Left colon (tissue), 2 donors: Measurements from ENCODE around the gene TENM3. TPM values are rescaled to one million over a fixed set of nuclear protein-coding genes. Genes with fewer than 3 reads are reported as not detected.

ENCODE experiments used
- ATAC-seq: fragments of 200-7000 bp; cut with Tn5 transposase; one replicate; pipeline ENCODE4 v1.9.1; 2020; ENCODE audit warnings: mild to moderate bottlenecking, moderate library complexity
- DNase-seq, 2 donors: peaks; one replicate each; pipeline ENCODE4 v3.0.0-alpha.2; 2020
- intact Hi-C, 2 donors: fragments of 100-400 bp; cut with DNase I in 1 of 2; cut with micrococcal nuclease in 1 of 2; formaldehyde crosslinking; loops; one replicate each; pipeline versions ENCODE4 v1.11.2 to v1.14.0; 2022; cut with DNase I, micrococcal nuclease
- total RNA-seq, 2 donors: library from RNA; stranded (reverse); fragmentation: NEBNext Ultra II Directional; extraction: Animal tissue kit (Norgen Biotek cat#: 25700); gene quantifications; one replicate each; pipeline ENCODE4 v1.2.1, GENCODE V29; 2021
- donor health status: DM: no; HTN: no; CAD: no.
- donor health status: DM: yes; HTN: yes; CAD: no.

TENM3 gene
- total RNA-seq, 2 donors from 2014 or later, result 0.18 to 2.2 TPM

DNA sequence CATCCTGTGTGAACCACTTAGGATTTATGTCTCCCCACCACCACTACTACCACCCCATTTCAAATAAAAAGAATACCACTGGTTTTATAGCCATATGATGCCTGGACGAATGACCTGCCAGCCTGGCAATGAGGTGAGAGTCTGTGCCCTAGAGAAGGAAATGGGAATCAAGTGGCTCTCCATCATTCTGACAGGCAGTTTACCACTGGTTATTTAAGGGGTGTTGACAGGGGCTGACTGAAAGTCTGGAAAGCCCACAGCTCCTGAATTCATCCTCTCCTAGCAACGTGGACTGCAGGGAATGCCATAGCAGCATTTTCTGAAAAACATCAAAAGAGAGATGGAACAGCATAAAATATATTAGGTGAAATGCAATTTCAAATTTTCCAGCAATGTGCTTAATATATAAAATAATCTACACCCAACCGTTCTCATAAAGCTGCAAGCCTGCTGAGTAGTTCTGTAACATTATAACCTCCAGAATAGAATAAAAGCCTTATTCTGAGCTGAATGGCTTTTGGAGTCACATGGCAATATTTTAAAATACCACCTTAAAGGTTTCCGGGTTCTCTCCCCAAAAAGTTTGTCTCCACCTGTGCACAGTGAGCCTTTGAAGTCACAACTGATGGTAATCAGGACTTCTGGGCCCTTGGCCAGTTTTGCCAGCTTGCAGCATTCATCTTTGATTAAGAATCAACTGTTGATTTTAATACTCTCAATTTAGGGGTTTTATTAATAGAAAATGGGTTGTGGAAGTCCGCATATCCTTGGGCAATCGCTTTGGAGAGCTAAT is 552.4 kb downstream of the TENM3 start:
- intact Hi-C loops, result no loop called here
- ATAC-seq (no peak), DNase-seq (no peak)

DNA sequence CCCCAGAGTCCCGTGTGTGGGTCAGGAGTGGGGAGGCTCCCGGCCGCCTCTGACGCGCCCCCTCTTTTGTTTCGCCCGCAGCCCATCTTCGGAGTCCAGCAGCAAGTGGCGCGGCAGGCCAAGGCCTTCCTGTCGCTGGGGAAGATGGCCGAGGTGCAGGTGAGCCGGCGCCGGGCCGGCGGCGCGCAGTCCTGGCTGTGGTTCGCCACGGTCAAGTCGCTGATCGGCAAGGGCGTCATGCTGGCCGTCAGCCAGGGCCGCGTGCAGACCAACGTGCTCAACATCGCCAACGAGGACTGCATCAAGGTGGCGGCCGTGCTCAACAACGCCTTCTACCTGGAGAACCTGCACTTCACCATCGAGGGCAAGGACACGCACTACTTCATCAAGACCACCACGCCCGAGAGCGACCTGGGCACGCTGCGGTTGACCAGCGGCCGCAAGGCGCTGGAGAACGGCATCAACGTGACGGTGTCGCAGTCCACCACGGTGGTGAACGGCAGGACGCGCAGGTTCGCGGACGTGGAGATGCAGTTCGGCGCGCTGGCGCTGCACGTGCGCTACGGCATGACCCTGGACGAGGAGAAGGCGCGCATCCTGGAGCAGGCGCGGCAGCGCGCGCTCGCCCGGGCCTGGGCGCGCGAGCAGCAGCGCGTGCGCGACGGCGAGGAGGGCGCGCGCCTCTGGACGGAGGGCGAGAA is 556.5 kb downstream of the TENM3 start:
- intact Hi-C loops, result loop anchor here in 1 of 2 donors (10.0 kb wide), 1 partner anchor 325 kb away; no protein-coding TSS in a partner anchor
- ATAC-seq, result no peak
- no peak for DNase-seq

DNA sequence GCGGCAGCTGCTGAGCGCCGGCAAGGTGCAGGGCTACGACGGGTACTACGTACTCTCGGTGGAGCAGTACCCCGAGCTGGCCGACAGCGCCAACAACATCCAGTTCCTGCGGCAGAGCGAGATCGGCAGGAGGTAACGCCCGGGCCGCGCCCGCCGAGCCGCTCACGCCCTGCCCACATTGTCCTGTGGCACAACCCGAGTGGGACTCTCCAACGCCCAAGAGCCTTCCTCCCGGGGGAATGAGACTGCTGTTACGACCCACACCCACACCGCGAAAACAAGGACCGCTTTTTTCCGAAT is 557.0 kb downstream of the TENM3 start:
- no peak for DNase-seq
- ATAC-seq, result no peak
- intact Hi-C loops, result loop anchor here in 1 of 2 donors (10.0 kb wide), 1 partner anchor 325 kb away; no protein-coding TSS in a partner anchor

DNA sequence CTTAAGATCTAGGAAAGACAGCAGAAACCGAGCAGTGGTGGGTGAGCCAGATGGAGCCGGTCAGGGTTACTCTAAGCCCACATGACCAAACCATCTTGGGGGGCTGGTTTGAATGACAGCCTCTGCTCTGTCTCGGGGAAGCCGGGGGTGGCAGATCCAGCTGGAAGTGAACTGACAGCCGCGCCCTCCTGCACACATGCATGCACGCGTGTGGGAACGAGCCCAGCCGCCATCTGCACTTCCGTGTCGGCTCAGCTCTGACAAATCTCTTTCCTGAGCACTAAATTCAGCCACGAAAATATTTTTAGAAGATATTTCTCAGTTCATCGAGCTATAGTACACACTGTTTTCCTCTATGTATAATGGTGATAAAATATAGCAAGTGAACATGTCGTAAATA is 558.4 kb downstream of the TENM3 start:
- intact Hi-C loops, result loop anchor here in 1 of 2 donors (10.0 kb wide), 1 partner anchor 327 kb away; no protein-coding TSS in a partner anchor
- no peak for ATAC-seq
- no peak for DNase-seq

DNA sequence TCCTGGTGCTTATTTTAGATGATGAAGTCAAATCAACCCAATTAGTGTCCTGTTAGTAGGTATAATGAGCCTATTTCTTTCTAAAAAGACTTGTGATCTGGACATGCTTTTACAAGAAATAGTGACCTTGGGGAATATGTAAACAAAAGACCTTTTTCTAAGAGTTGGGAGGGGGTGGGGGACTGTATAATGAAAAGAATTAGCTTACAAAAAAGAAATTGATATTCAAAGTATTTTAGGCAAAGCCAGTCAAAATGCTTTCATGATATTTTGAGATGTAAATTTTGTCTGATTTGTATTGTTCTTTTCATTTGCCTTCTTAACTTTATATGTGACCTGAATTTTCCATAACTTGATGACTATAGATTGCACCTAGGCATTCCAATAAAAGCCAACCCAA is 559.4 kb downstream of the TENM3 start:
- intact Hi-C loops, result loop anchor here in 1 of 2 donors (10.0 kb wide), 1 partner anchor 328 kb away; no protein-coding TSS in a partner anchor
- ATAC-seq, result no peak

DNA sequence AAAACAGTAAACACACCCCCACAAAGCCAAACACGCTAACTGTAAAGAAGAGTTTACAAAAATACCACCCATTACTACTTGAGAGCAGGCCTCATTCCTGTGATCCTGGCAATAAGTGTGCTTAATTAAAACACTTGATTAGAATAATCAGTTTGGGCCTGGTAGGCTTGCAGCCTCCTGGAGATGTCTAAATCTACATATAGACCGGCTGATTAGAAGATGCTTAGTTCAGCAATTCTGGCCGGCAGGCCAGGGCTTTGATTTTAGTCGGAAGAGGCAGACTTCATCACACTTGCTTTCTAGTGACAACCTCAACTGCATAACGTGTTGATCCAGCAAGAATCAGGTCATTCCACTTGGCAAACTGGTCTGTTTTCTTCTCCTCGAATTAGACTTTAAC is 560.0 kb downstream of the TENM3 start:
- no peak for ATAC-seq
- DNase-seq, result no peak
- intact Hi-C loops, result loop anchor here in 1 of 2 donors (10.0 kb wide), 1 partner anchor 328 kb away; no protein-coding TSS in a partner anchor

More for the DNA sequence above, 559.4 kb downstream of the TENM3 start:
- DNase-seq, result no peak

DNA sequence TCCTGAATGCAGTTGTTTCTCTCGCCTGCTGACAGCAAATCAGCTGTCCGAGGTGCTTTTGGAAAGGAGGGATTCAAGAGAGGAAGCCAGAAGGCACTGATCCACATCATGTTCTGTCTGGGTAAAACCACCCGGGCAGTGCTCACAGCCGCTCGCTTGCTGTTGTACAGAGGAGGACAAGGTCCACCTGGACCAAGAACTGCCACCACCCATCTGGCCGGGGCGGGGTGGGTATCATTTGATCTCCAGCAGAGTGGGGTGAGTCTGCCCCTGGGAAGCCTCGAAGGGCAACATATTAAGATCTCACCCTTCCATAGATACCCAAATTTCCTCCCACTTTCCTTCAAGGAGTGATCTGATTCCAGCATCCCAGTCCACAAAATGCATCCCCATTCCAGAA is 560.9 kb downstream of the TENM3 start:
- no peak for ATAC-seq
- intact Hi-C loops, result loop anchor here in 1 of 2 donors (10.0 kb wide), 1 partner anchor 329 kb away; no protein-coding TSS in a partner anchor
- DNase-seq, result no peak

DNA sequence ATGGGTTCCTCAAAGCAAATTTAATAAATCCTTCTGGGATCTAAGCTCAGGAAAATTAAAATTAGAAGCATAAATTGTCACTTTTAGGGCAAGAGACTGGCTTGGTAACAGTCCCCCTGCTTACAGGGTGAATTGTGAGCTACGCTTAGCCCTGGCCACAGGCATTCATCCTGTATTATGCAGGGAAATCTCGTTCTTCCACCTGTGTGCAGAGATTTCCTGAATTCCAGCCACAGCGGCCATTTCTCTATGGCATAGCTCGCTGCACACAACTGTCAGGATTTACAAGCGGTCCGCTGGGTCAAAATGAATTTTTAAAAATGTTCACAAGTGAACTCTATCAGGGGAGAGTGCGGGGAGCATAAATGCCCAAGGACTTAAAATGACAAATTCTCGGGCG is 562.1 kb downstream of the TENM3 start:
- DNase-seq, result no peak
- intact Hi-C loops, result loop anchor here (5.0 to 10.0 kb wide), 2 partner anchors 328 to 331 kb away; no protein-coding TSS in a partner anchor
- no peak for ATAC-seq

DNA sequence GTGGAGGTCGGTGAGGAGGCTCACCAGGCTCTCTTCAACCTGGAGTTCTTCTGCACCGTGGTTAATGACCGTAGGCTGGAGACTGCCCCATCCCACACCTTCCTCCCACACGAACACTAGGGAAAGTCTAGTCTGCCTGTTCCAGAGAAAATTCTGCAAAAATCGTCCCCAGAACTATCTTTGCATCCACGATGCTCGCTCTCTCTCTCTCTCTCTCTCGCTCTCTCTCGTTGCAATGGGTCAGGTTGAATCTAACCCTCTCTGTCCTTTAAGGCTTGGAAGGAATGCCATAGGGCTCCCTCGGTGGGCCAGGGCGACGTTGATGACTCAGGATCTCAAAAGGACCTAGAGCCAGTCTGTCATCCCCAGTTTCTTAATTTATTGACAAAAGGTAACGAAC is 562.5 kb downstream of the TENM3 start:
- intact Hi-C loops, result loop anchor here (5.0 to 10.0 kb wide), 2 partner anchors 328 to 331 kb away; no protein-coding TSS in a partner anchor
- ATAC-seq (no peak), DNase-seq (no peak)

DNA sequence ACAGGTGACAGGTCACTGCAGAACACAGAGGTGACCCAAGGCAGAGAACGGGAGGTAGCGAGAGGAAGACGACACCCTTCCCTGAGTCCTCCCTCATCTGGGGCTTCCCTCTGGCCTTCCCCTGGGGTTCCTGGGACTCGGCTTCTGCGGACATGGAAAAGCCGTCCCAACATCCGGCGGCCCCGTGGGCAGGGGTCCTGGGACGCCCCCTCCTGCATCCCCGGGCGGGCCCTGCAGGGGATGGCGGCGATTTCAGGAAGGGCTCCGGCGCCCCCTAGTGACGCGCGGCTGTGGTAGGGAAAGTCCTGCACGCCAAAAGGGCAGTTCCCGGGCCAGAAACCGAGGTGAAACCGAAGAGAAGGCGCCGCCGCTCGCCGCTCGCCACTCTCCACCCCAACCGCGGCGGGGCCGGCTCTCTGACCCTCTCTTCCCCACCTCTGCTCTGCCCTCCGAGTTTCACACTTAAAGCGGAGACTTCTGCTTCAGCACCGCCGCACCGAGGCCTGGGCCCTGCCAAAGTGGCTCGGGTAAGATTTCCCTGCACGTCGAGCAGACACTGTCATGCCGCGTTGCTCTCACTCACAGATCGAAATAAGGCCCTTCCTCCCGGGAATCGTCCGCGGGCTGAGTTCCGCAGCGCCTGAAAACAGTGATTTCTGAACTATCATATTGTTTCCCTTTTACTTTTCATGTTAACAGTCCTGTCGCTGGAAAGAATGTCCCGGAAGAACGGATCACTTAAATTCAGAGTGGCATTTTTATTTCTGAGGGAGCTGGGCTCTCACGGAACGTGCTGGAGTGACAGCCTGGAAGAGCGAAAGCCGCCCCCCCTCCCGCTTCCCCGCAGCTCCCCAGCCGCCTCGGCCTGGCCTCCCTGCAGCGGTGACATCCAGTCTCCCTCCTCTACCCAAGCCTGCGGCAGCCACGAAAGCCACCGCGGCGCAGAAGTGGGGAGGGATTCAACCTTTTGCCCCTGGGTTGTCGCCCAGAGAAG is 563.4 kb downstream of the TENM3 start:
- ATAC-seq, result peak; percentile 82
- intact Hi-C loops, result loop anchor here (5.0 to 10.0 kb wide), 2 partner anchors 329 to 332 kb away; no protein-coding TSS in a partner anchor

DNA sequence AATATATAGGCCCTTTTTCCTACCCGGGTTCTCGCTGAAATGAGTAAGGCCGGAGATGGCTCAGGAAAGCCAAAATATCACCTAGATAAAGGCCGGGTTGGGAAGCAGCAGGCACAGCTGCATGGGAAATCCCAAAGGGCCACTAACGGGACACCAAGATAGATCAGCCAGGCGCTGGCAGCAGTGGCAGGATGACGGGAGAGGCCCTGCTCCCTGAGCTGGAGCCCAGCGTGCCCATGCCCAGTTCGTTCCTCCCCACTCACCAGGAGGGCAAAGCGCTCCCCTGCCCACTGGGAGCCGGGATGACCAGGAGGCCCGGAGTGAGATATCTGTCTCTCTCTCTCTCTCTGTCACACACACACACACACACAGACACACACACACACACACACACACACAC is 564.1 kb downstream of the TENM3 start:
- intact Hi-C loops, result loop anchor here (5.0 to 10.0 kb wide), 2 partner anchors 330 to 333 kb away; no protein-coding TSS in a partner anchor
- ATAC-seq (no peak), DNase-seq (no peak)

More for the DNA sequence above, 563.4 kb downstream of the TENM3 start:
- DNase-seq, result peak; percentile 34 to 75

DNA sequence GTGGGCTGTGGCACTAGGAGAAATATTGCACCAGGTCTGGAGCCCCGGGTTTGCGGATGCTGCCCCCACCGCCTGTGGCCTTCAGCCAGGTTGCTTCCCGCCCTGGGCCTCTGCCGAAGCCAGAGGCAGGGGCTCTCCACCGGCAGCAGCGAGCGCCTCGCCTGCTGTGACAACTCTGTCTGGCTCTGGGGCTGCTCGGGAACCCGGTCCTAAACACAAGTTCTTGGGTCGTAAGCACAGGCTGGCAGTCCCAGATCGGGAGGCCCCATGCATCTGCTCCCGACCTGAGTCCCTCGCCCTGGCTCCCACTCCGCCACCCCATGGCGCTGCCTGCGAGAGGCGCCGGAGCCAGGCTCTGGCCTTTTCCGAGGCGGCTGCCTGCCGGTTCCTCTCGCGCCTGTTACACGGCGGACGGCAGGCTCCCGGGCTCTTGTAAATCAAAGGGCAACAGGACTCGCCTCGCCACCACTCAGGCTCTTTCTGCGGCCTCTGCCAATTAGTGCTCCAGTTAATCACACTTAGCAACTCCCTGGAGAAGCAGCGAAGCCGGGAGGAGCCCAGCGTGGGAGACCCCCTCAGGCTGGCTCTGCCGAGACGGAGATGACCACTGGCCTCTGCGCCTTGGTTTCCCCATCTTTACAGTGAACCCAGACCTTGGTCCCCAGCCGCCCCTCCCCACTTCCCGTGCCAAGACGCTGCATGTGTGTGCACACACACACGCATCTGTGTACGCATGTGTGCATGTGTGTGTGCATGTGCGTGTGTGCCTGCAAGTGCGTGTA is 564.8 kb downstream of the TENM3 start:
- ATAC-seq, result no peak
- DNase-seq, result no peak
- intact Hi-C loops, result loop anchor here (5.0 to 10.0 kb wide), 2 partner anchors 331 to 333 kb away; no protein-coding TSS in a partner anchor

DNA sequence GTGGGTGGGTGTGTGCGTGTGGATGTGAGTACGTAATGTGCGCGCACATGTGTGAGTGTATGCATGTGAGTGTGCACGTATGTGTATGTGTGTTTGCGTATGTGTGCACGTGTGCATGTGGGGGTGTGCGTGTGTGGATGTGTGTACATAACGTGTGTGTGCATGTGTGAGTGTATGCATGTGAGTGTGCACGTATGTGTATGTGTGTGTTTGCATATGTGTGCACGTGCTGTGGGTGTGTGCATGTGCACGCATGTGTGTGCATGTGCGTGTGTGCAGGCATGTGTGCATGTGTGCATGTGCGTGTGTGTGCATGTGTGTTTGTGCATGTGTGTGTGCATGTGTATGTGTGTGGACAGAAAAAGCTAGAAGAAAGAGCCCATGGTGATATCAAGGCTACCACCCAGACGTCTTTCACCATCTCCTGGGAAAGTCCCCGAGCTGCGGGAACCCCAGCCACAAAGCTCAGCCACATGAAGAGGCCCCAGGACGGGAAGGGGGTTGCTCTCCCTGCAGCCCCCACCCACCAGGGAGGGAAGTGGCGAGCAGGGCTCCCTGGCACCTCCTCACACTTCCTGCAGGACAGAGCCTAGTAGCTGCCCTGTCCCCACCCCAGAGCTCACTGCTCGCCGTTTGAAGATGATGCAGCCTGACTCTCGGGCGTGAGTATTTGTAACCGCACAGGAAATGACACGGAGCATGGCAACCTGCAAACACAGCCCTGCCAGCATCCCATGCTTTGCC is 565.6 kb downstream of the TENM3 start:
- ATAC-seq, result no peak
- intact Hi-C loops, result loop anchor here (5.0 to 10.0 kb wide), 2 partner anchors 332 to 334 kb away; no protein-coding TSS in a partner anchor
- no peak for DNase-seq

DNA sequence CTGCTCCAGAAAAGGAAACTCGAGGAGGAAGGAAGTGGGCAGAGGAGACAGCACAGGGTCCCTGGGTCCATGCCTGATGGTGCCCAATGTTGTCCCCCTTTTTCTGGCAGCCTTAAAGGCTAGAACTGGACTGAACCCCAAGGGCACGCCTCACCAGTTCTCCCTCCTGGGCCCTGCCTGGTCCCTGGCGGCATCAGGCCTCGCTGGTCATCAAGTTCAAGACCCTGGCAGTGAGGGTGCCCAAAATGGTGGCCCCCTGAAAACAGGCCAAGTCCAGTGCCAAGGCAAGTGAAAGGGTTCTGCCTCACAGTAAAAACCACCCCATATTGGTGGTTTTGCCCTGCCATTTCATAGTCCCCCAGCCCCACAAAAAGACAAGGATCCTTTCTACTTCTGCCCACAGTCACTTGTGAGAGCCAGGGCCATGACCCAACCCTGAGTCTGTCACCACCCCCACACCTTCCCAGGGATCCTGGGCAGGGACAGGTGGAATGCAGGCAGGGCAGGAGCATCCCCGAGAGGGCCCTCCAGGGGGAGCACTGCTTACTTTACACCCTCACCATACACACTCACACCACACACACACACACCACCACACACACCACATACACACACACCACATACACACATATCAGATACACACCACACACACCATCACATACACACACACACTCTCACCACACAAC is 566.4 kb downstream of the TENM3 start:
- ATAC-seq (no peak), DNase-seq (no peak)
- intact Hi-C loops, result loop anchor here (5.0 to 10.0 kb wide), 2 partner anchors 332 to 335 kb away; no protein-coding TSS in a partner anchor

DNA sequence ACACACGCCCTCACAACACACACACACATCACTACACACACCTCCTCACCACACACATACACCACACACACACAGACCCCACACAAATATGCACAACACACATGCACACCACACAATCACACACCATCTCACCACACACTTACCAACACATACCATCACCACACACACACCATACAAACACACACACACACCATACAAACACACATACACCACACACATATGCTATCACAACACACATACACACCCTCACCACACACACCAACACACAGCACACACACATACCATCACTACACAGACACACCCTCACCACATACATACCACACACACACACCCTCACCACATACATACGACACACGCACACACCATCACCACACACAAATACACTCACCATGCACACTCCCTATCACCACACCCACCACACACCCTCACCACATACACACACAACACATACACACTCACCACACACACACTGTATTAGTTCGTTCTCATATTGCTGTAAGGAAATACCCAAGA is 567.0 kb downstream of the TENM3 start:
- DNase-seq (no peak), ATAC-seq (no peak)
- intact Hi-C loops, result no loop called here

DNA sequence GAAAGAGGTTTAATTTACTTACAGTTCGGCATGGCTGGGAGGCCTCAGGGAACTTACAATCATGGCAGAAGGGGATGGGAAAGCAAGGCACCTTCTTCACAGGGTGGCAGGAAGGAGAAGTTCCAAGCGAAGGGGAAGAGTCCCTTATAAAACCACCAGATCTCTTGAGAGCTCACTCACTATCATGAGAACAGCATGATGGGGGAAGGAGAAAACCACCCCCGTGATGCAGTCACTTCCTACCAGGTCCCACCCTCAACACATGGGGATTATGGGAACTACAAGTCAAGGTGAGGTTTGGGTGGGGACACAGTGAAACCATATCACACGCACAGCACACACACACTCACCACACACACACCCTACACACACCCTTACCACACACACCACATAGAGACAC is 569.7 kb downstream of the TENM3 start:
- DNase-seq (no peak), ATAC-seq (no peak)
- intact Hi-C loops, result no loop called here
